HepG2 (cell line): Measurements from ENCODE around the gene IGFLR1. TPM values are rescaled to one million over a fixed set of nuclear protein-coding genes. Genes with fewer than 3 reads are reported as not detected.
A peak's percentile ranks its signal among the peaks of the same experiment; 100 is the strongest.

ENCODE experiments used
- AGO2 ChIP-seq: fragments of 200-400 bp; formaldehyde crosslinking; optimal IDR thresholded peaks from 2 replicates; pipeline ENCODE3; 2017; ENCODE audit warnings: mild to moderate bottlenecking, low read depth, low read length, moderate library complexity
- MAZ ChIP-seq, 2 experiments: sonication (generic) in 1 of 2; formaldehyde crosslinking in 1 of 2; IDR thresholded peaks; 2 replicates each; pipeline versions ENCODE4 v1.5.0 to v1.6.1; 2012 to 2020; ENCODE audit warnings: low read depth in 2 of 2, mild to moderate bottlenecking in 2 of 2, borderline replicate concordance in 1 of 2, improper control_type of control experiment in 1 of 2, low read length in 1 of 2, missing genetic modification reagents in 1 of 2, moderate library complexity in 1 of 2
- SIN3B ChIP-seq: fragments of 150-350 bp; IDR thresholded peaks from 2 replicates; pipeline ENCODE4 v1.6.1; 2014; ENCODE audit warnings: low read length
- XRCC5 ChIP-seq: fragments of 200-400 bp; formaldehyde crosslinking; optimal IDR thresholded peaks from 2 replicates; pipeline ENCODE3; 2017; ENCODE audit warnings: mild to moderate bottlenecking, low read length
- ZBTB3 ChIP-seq: sonication (generic); formaldehyde crosslinking; IDR thresholded peaks from 2 replicates; pipeline ENCODE4 v1.4.0; 2020; ENCODE audit warnings: low read depth, mild to moderate bottlenecking, moderate library complexity, missing genetic modification reagents, borderline replicate concordance
- polyA plus RNA-seq, 8 experiments: library from polyadenylated mRNA; depleted of rRNA in 3 of 8; stranded (reverse) in 7 of 8; unstranded in 1 of 8; fragments of >200 nt; fragmentation: Illumina TruSeq in 4 of 8; extraction: Trizol in 4 of 8; gene quantifications; 2 replicates each; pipeline versions ENCODE4 v1.2.1 to v1.2.3, GENCODE V29; 2011 to 2016; ENCODE audit warnings: low read depth in 4 of 8, missing spikeins in 1 of 8, mixed read lengths in 1 of 8; ENCODE audit not compliant: insufficient read depth in 1 of 8
- total RNA-seq, 5 experiments: library from RNA; depleted of rRNA; stranded (reverse); fragments of >200 nt; fragmentation: Illumina TruSeq; extraction: Trizol; gene quantifications; 2 replicates each; pipeline ENCODE4 v1.2.3, GENCODE V29; 2016; ENCODE audit warnings: low read depth in 1 of 5
- TF ChIP-seq, protein P1 (sequence below): sonication (generic); formaldehyde crosslinking; IDR thresholded peaks from 2 replicates; pipeline ENCODE4 v1.4.0; 2020; ENCODE audit warnings: mild to moderate bottlenecking, low read depth, missing genetic modification reagents
- TF ChIP-seq, protein P2 (sequence below): sonication (generic); formaldehyde crosslinking; IDR thresholded peaks from 2 replicates; pipeline ENCODE4 v1.4.0; 2020; ENCODE audit warnings: mild to moderate bottlenecking, missing genetic modification reagents
- TF ChIP-seq, protein P3 (sequence below): sonication (generic); formaldehyde crosslinking; IDR thresholded peaks from 2 replicates; pipeline ENCODE4 v1.4.0; 2020; ENCODE audit warnings: missing genetic modification reagents, mild to moderate bottlenecking, borderline replicate concordance
- TF ChIP-seq, protein P4 (sequence below): sonication (generic); formaldehyde crosslinking; IDR thresholded peaks from 2 replicates; pipeline ENCODE4 v1.8.1; 2023; ENCODE audit warnings: mild to moderate bottlenecking, missing genetic modification reagents, borderline replicate concordance
- TF ChIP-seq, protein P5 (sequence below): sonication (generic); formaldehyde crosslinking; IDR thresholded peaks from one replicate; pipeline ENCODE4 v1.5.1; 2020; ENCODE audit warnings: mild to moderate bottlenecking, missing genetic modification reagents; ENCODE audit errors: not compliant biosample characterization

The IGFLR1 gene
- total and polyA plus RNA-seq, 2 of the 13 experiments (the other 11 are each of a cell fraction or from before 2014, with no cell fraction given), result 5.4 to 8.9 TPM

DNA sequence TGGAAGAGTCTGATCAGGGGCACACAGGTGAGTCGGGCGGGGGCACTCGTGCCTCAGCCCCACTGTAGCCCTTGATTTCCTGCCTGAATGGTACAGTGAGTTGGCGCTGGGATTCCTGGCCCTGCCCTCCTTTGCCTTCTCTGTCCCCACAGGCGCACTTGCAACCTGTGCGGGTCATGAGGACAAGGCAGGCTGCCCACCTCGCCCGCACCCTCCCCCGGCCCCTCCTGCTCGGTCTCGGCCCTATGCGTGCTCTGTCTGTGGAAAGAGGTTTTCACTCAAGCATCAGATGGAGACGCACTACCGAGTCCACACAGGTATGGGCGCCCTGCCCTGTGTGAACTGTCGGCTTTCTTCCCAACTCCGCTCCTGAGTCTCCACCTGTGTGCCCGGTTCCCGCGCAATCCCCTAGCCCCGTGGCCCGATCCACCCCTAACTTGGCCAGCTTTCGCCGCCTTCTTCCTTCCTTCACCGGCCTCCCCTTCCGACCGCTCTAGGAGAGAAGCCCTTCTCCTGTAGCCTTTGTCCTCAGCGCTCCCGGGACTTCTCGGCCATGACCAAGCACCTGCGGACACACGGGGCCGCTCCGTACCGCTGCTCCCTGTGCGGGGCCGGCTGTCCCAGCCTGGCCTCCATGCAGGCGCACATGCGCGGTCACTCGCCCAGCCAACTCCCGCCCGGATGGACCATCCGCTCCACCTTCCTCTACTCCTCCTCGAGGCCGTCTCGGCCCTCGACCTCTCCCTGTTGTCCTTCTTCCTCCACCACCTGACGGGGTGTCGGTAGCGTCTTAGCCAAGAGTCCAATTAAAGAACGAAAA is 26.1 kb downstream of the IGFLR1 start (continued):
- TF ChIP-seq, protein P1, sequence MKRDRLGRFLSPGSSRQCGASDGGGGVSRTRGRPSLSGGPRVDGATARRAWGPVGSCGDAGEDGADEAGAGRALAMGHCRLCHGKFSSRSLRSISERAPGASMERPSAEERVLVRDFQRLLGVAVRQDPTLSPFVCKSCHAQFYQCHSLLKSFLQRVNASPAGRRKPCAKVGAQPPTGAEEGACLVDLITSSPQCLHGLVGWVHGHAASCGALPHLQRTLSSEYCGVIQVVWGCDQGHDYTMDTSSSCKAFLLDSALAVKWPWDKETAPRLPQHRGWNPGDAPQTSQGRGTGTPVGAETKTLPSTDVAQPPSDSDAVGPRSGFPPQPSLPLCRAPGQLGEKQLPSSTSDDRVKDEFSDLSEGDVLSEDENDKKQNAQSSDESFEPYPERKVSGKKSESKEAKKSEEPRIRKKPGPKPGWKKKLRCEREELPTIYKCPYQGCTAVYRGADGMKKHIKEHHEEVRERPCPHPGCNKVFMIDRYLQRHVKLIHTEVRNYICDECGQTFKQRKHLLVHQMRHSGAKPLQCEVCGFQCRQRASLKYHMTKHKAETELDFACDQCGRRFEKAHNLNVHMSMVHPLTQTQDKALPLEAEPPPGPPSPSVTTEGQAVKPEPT (CRISPR knock-in tag), result 0 out of 2 replicates have a peak, but pooled peaks have one; percentile 15
- TF ChIP-seq SIN3B (no peak), AGO2 (no peak), ZBTB3 (peak; percentile 8; the same call in 1 of the 2 replicates), XRCC5 (no peak), MAZ (IDR thresholded peaks at IDR 0.05; ENCODE audit: borderline replicate concordance, low read depth, low read length) (no peak), MAZ (CRISPR knock-in tag; IDR thresholded peaks at IDR 0.05; ENCODE audit: low read depth) (0 out of 2 replicates have a peak, but pooled peaks have one; percentile 14)
- TF ChIP-seq, protein P2, sequence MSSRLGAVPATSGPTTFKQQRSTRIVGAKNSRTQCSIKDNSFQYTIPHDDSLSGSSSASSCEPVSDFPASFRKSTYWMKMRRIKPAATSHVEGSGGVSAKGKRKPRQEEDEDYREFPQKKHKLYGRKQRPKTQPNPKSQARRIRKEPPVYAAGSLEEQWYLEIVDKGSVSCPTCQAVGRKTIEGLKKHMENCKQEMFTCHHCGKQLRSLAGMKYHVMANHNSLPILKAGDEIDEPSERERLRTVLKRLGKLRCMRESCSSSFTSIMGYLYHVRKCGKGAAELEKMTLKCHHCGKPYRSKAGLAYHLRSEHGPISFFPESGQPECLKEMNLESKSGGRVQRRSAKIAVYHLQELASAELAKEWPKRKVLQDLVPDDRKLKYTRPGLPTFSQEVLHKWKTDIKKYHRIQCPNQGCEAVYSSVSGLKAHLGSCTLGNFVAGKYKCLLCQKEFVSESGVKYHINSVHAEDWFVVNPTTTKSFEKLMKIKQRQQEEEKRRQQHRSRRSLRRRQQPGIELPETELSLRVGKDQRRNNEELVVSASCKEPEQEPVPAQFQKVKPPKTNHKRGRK, result no peak
- TF ChIP-seq, protein P3, sequence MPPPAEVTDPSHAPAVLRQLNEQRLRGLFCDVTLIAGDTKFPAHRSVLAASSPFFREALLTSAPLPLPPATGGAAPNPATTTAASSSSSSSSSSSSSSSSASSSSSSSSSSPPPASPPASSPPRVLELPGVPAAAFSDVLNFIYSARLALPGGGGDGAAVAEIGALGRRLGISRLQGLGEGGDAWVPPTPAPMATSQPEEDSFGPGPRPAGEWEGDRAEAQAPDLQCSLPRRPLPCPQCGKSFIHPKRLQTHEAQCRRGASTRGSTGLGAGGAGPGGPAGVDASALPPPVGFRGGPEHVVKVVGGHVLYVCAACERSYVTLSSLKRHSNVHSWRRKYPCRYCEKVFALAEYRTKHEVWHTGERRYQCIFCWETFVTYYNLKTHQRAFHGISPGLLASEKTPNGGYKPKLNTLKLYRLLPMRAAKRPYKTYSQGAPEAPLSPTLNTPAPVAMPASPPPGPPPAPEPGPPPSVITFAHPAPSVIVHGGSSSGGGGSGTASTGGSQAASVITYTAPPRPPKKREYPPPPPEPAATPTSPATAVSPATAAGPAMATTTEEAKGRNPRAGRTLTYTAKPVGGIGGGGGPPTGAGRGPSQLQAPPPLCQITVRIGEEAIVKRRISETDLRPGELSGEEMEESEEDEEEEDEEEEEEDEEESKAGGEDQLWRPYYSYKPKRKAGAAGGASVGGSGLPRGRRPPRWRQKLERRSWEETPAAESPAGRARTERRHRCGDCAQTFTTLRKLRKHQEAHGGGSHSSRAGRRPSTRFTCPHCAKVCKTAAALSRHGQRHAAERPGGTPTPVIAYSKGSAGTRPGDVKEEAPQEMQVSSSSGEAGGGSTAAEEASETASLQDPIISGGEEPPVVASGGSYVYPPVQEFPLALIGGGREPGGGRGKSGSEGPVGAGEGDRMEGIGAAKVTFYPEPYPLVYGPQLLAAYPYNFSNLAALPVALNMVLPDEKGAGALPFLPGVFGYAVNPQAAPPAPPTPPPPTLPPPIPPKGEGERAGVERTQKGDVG (CRISPR knock-in tag), result peak; percentile 66; the same call in 1 of the 2 replicates
- TF ChIP-seq, protein P4, sequence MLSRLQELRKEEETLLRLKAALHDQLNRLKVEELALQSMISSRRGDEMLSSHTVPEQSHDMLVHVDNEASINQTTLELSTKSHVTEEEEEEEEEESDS (CRISPR knock-in tag), result no peak
- TF ChIP-seq, protein P5, sequence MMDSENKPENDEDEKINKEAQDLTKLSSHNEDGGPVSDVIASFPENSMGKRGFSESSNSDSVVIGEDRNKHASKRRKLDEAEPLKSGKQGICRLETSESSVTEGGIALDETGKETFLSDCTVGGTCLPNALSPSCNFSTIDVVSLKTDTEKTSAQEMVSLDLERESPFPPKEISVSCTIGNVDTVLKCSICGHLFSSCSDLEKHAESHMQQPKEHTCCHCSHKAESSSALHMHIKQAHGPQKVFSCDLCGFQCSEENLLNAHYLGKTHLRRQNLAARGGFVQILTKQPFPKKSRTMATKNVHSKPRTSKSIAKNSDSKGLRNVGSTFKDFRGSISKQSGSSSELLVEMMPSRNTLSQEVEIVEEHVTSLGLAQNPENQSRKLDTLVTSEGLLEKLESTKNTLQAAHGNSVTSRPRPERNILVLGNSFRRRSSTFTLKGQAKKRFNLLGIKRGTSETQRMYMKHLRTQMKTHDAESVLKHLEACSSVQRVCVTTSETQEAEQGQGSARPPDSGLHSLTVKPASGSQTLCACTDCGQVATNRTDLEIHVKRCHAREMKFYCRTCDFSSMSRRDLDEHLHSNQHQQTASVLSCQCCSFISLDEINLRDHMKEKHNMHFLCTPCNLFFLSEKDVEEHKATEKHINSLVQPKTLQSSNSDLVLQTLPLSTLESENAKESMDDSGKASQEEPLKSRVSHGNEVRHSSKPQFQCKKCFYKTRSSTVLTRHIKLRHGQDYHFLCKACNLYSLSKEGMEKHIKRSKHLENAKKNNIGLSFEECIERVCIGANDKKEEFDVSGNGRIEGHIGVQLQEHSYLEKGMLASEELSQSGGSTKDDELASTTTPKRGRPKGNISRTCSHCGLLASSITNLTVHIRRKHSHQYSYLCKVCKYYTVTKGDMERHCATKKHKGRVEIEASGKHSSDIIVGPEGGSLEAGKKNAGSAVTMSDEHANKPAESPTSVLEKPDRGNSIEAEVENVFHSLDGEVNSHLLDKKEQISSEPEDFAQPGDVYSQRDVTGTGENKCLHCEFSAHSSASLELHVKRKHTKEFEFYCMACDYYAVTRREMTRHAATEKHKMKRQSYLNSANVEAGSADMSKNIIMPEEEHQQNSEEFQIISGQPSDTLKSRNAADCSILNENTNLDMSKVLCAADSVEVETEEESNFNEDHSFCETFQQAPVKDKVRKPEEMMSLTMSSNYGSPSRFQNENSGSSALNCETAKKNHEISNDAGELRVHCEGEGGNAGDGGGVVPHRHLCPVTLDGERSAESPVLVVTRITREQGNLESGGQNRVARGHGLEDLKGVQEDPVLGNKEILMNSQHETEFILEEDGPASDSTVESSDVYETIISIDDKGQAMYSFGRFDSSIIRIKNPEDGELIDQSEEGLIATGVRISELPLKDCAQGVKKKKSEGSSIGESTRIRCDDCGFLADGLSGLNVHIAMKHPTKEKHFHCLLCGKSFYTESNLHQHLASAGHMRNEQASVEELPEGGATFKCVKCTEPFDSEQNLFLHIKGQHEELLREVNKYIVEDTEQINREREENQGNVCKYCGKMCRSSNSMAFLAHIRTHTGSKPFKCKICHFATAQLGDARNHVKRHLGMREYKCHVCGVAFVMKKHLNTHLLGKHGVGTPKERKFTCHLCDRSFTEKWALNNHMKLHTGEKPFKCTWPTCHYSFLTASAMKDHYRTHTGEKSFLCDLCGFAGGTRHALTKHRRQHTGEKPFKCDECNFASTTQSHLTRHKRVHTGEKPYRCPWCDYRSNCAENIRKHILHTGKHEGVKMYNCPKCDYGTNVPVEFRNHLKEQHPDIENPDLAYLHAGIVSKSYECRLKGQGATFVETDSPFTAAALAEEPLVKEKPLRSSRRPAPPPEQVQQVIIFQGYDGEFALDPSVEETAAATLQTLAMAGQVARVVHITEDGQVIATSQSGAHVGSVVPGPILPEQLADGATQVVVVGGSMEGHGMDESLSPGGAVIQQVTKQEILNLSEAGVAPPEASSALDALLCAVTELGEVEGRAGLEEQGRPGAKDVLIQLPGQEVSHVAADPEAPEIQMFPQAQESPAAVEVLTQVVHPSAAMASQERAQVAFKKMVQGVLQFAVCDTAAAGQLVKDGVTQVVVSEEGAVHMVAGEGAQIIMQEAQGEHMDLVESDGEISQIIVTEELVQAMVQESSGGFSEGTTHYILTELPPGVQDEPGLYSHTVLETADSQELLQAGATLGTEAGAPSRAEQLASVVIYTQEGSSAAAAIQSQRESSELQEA (CRISPR knock-in tag), result no peak
